ENCODE data around the gene NUDT17. TPM values are rescaled to one million over a fixed set of nuclear protein-coding genes. Genes with fewer than 3 reads are reported as not detected.

Gene NUDT17
- total and polyA plus RNA-seq, 9 of the 15 experiments (the other 6 are each of a cell fraction or from before 2014, with no cell fraction given) = 2.1 to 10.0 (median 6.1) TPM

DNA sequence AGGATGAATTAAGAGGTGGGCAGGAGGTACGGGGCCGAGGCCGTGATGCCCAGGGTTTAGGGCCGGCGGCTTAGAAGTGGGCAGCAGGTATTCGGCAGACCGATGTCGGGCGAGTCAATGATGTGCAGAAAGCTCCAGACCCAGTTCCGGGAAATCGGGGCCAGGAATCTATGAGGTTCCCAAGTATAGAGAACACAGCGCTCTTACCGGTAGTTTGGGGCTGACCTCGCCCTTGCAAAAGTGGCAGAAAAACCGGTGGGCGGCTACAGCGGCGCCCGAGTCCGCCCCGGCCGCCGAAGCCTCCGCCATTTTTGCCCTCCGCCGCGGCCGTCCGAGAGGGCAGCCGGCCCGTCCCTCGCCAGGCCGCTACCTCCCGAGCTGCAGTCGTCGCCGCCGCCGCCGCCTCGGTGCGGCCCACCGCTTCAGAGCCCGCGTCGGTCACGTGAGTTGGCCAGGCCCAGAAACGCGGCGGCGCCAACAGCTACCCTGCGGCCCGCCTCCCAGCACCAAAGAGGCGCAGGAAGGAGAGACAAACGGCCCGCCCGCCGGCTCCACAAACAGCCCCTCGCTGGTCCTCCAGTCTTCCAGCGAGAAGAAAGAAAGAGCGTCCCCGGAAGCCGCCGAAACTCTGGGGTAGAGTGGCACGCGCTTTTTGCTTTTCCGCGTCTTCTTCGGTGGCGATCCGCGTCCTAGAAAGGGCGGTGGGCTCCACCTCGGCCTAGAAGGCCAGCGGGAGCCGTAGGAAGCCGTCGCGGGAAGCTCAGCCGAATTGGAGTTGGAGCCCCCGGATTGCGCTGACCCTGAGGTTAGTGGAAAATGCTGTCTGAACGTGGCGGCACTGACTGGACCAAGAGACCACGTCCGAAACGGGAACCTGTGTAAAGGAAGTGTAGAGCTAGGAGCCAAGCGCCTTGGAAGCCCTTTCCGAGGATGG is 21.6 kb upstream of the NUDT17 start, which contains the start of the genes POLR3C and RNF115 (continued):
- 0 out of 2 replicates have a peak, but pooled peaks have one; percentile 45 for TF ChIP-seq RERE (CRISPR knock-in tag; IDR thresholded peaks at IDR 0.05; ENCODE audit: borderline replicate concordance)
- peak; percentile 58 for TF ChIP-seq PRDM10 (IDR thresholded peaks at IDR 0.05; ENCODE audit: partially characterized antibody)
- peak; percentile 72 to 85 for TF ChIP-seq MAZ (CRISPR knock-in tag; conservative IDR thresholded peaks at IDR 0.05 in 1 of 2, IDR thresholded peaks at IDR 0.05 in 1 of 2)
- no peak for TF ChIP-seq ZFP30 (CRISPR knock-in tag; IDR thresholded peaks at IDR 0.05; ENCODE audit: borderline replicate concordance)
- TF ChIP-seq FOXK2 (conservative IDR thresholded peaks at IDR 0.05 in 1 of 2, IDR thresholded peaks at IDR 0.05 in 1 of 2; ENCODE audit: low read depth in 2 of 2) = peak in 1 of 2 experiments; percentile 25; a peak in 1 of 4 replicates
- TF ChIP-seq PHF8 (IDR thresholded peaks at IDR 0.05; ENCODE audit: borderline replicate concordance, low read length) = peak; percentile 88
- TF ChIP-seq JUN (IDR thresholded peaks at IDR 0.05; ENCODE audit: borderline replicate concordance, low read depth, low read length) = peak; percentile 26; the same call in 1 of the 2 replicates
- TF ChIP-seq JUN (CRISPR knock-in tag; IDR thresholded peaks at IDR 0.05; ENCODE audit: borderline replicate concordance) = no peak
- TF ChIP-seq MAX (CRISPR knock-in tag; IDR thresholded peaks at IDR 0.05) = peak; percentile 71
- TF ChIP-seq ZNF830 (CRISPR knock-in tag; IDR thresholded peaks at IDR 0.05) = 0 out of 2 replicates have a peak, but pooled peaks have one; percentile 42
- TF ChIP-seq SAP30 (IDR thresholded peaks at IDR 0.05; ENCODE audit: borderline replicate concordance, insufficient read depth, low read depth, low read length, poor library complexity, severe bottlenecking) = peak; percentile 77
- peak; percentile 90 for TF ChIP-seq POLR2A (conservative IDR thresholded peaks at IDR 0.05)
- TF ChIP-seq MYC (IDR thresholded peaks at IDR 0.05; ENCODE audit: low read depth, low read length) = peak; percentile 96
- peak; percentile 84; the same call in 1 of the 2 replicates for TF ChIP-seq MYC (CRISPR knock-in tag; IDR thresholded peaks at IDR 0.05; ENCODE audit: borderline replicate concordance, low read depth)
- TF ChIP-seq, protein P1, sequence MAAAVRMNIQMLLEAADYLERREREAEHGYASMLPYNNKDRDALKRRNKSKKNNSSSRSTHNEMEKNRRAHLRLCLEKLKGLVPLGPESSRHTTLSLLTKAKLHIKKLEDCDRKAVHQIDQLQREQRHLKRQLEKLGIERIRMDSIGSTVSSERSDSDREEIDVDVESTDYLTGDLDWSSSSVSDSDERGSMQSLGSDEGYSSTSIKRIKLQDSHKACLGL (CRISPR knock-in tag; IDR thresholded peaks at IDR 0.05; ENCODE audit: borderline replicate concordance, poor library complexity, severe bottlenecking) = peak; percentile 20
